Effector CD4-positive, alpha-beta T cell (primary cell): ENCODE data around the gene ALPL.

Source experiments
- DNase-seq: peaks from one replicate; pipeline ENCODE4 v3.0.0-alpha.2; 2020

Gene ALPL

GRCh38 chr1:21604208-21604957 lies 95.2 kb downstream of the ALPL start:
- DNase-seq, result no peak

GRCh38 chr1:21605012-21605715 lies 95.9 kb downstream of the ALPL start:
- DNase-seq, result no peak

GRCh38 chr1:21605964-21606705 lies 96.9 kb downstream of the ALPL start:
- no peak for DNase-seq

- DNase-seq, result no peak
Observed at GRCh38 chr1:21607549-21608529, 98.6 kb downstream of the ALPL start.

- DNase-seq, result no peak
Observed at GRCh38 chr1:21608798-21609197, 99.6 kb downstream of the ALPL start.

- DNase-seq, result no peak
Observed at GRCh38 chr1:21610027-21610426, 100.8 kb downstream of the ALPL start.

GRCh38 chr1:21610989-21611785 lies 102.0 kb downstream of the ALPL start:
- no peak for DNase-seq

GRCh38 chr1:21612057-21612456 lies 102.8 kb downstream of the ALPL start:
- no peak for DNase-seq

- no peak for DNase-seq
Observed at GRCh38 chr1:21613072-21613867, 104.0 kb downstream of the ALPL start.

GRCh38 chr1:21614419-21615115 lies 105.3 kb downstream of the ALPL start:
- no peak for DNase-seq

- DNase-seq, result no peak
Observed at GRCh38 chr1:21616372-21616771, 107.1 kb downstream of the ALPL start.

- DNase-seq, result no peak
Observed at GRCh38 chr1:21617126-21617738, 108.0 kb downstream of the ALPL start.

GRCh38 chr1:21618059-21618458 lies 108.8 kb downstream of the ALPL start:
- no peak for DNase-seq

GRCh38 chr1:21618561-21619374 lies 109.5 kb downstream of the ALPL start:
- no peak for DNase-seq

GRCh38 chr1:21619375-21619947 lies 110.2 kb downstream of the ALPL start:
- no peak for DNase-seq

GRCh38 chr1:21620011-21620410 lies 110.8 kb downstream of the ALPL start:
- no peak for DNase-seq

- DNase-seq, result no peak
Observed at GRCh38 chr1:21620496-21620895, 111.3 kb downstream of the ALPL start.

- DNase-seq, result no peak
Observed at GRCh38 chr1:21621051-21621450, 111.8 kb downstream of the ALPL start.
